GM23248 (cell line): ENCODE results near the gene TH. TPM values are rescaled to one million over a fixed set of nuclear protein-coding genes. Genes with fewer than 3 reads are reported as not detected.

ENCODE experiments used
- DNase-seq: peaks from one replicate; pipeline ENCODE4 v3.0.0-alpha.2; 2015
- H2AFZ ChIP-seq: fragments of 200-600 bp; sonication (generic); 2 replicates; pipeline ENCODE4 v1.6.1; 2016; ENCODE audit warnings: antibody characterized with exemption
- H3F3A ChIP-seq: fragments of 200-600 bp; sonication (generic); 2 replicates; pipeline ENCODE4 v1.6.1; 2016; ENCODE audit warnings: mild to moderate bottlenecking, antibody characterized with exemption, mixed run types; ENCODE audit not compliant: insufficient read depth
- H3K27ac ChIP-seq: fragments of 200-600 bp; sonication (generic); 2 replicates; pipeline ENCODE4 v1.5.1; 2016; ENCODE audit warnings: mild to moderate bottlenecking
- H3K27me3 ChIP-seq: fragments of 200-600 bp; sonication (generic); replicated peaks from 2 replicates; pipeline ENCODE4 v1.6.1; 2016; ENCODE audit warnings: mild to moderate bottlenecking; ENCODE audit not compliant: insufficient read depth
- H3K36me3 ChIP-seq: fragments of 200-600 bp; sonication (generic); 2 replicates; pipeline ENCODE4 v1.6.1; 2016; ENCODE audit warnings: low read depth, mild to moderate bottlenecking
- H3K4me1 ChIP-seq: fragments of 200-600 bp; sonication (generic); 2 replicates; pipeline ENCODE4 v1.6.1; 2016; ENCODE audit warnings: mild to moderate bottlenecking; ENCODE audit not compliant: insufficient read depth
- H3K4me2 ChIP-seq: fragments of 200-600 bp; sonication (generic); one replicate; pipeline ENCODE4 v1.6.1; 2016; ENCODE audit warnings: mild to moderate bottlenecking; ENCODE audit not compliant: unreplicated experiment
- H3K4me3 ChIP-seq: fragments of 200-600 bp; sonication (generic); 2 replicates; pipeline ENCODE4 v1.5.1; 2016; ENCODE audit warnings: mild to moderate bottlenecking
- H3K79me2 ChIP-seq: fragments of 200-600 bp; sonication (generic); 2 replicates; pipeline ENCODE4 v1.6.1; 2016; ENCODE audit warnings: mild to moderate bottlenecking; ENCODE audit not compliant: insufficient read depth
- H3K9ac ChIP-seq: fragments of 200-600 bp; sonication (generic); 2 replicates; pipeline ENCODE4 v1.6.1; 2016; ENCODE audit warnings: mild to moderate bottlenecking
- H3K9me2 ChIP-seq: fragments of 200-600 bp; sonication (generic); 2 replicates; pipeline ENCODE4 v1.6.1; 2016; ENCODE audit warnings: mixed run types, mild to moderate bottlenecking, moderate library complexity; ENCODE audit not compliant: insufficient read depth
- H3K9me3 ChIP-seq: fragments of 200-600 bp; sonication (generic); one replicate; pipeline ENCODE4 v1.6.1; 2017; ENCODE audit warnings: low read depth
- H4K20me1 ChIP-seq: fragments of 200-600 bp; sonication (generic); 2 replicates; pipeline ENCODE4 v1.6.0; 2016; ENCODE audit not compliant: insufficient read depth
- EZH2 ChIP-seq: fragments of 200-600 bp; sonication (generic); IDR thresholded peaks from 2 replicates; pipeline ENCODE4 v1.6.1; 2018; ENCODE audit warnings: antibody characterized with exemption, mild to moderate bottlenecking; ENCODE audit not compliant: insufficient read depth, poor library complexity, severe bottlenecking
- EZH2phosphoT487 ChIP-seq: fragments of 200-600 bp; sonication (generic); IDR thresholded peaks from 2 replicates; pipeline ENCODE4 v1.6.1; 2018; ENCODE audit warnings: antibody characterized with exemption, moderate library complexity, mild to moderate bottlenecking, low read depth; ENCODE audit not compliant: insufficient read depth
- WGBS, 2 experiments: methylation state at CpG; one replicate each; pipeline ENCODE4 v1.1.6; 2015 to 2017; ENCODE audit warnings: low lambda C conversion rate in 2 of 2, low coverage in 1 of 2; ENCODE audit errors: missing lambda C conversion rate in 2 of 2; 5-methylcytosine and 5-hydroxymethylcytosine counted together
- in situ Hi-C: fragments of 300-500 bp; cut with MboI; formaldehyde crosslinking; loops from 2 replicates; pipeline ENCODE4 v1.15.0; 2020
- polyA plus RNA-seq: library from polyadenylated mRNA; unstranded; fragments of >200 nt; fragmentation: Nextera tagmentation; extraction: Ambion mirVana; gene quantifications from 2 replicates; pipeline ENCODE4 v1.2.1, GENCODE V29; 2016
- total RNA-seq: library from RNA; depleted of rRNA; stranded (reverse); fragments of >200 nt; shearing (Covaris generic); gene quantifications from 2 replicates; pipeline ENCODE4 v1.2.3, GENCODE V29; 2014

The TH gene
- total and polyA plus RNA-seq, 2 experiments from 2014 or later = not detected

DNA sequence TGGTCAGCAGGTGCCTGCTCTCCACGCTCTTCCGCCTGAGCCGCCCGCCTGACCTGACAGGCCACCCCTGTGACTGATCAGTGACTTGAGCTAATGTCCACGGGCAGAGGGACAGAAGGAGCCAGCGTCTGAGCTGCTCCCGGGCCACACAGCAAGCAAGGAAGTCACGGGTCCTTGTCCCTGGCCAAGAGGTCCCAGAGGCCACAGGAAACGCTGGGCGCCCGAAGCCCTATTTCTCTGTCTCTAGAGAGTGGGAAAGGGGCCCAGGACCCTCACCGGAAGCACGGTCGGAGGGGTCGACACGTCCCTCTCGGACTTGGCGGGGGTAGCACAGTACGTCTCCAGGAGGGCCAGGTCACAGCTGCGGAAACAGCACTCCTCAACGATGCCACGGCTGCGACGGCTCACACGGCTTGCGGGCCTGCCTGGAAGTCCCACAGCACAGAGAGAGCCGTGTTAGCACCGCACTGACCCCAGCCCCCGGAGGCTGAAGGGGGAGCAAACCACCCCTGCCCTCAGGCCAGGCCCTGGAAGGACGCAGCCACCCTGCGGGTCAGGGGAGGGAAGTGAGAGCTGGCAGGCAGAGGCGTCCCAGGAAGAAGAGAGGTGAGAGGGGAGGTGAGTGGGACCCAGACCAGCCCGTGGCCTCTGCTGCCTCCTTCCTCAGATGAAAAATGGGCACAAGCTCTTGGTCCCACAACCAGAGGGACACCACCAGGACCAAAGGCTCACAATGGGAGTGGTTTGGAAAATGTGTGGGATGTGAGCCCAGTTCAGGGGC lies 38.2 kb downstream of the TH start:
- no peak for DNase-seq
- no peaks in the 10 kb centered on the region for H3K36me3 ChIP-seq
- H3K27ac ChIP-seq = no peak overlapping the region
- H3K9ac ChIP-seq = no peak overlapping the region
- H2AFZ ChIP-seq = no peak overlapping the region
- TF ChIP-seq EZH2 (peak; percentile 25), EZH2phosphoT487 (no peak)
- H3K4me3 ChIP-seq = no peak overlapping the region
- H3K79me2 ChIP-seq = no peaks in the 10 kb centered on the region
- H3K4me1 ChIP-seq = no peaks in the 10 kb centered on the region
- in situ Hi-C loops = no loop called here
- no peaks in the 10 kb centered on the region for H4K20me1 ChIP-seq
- H3F3A ChIP-seq = no peaks in the 10 kb centered on the region
- peaks cover 32% of the 10 kb centered on the region for H3K27me3 ChIP-seq
- H3K9me3 ChIP-seq = no peaks in the 10 kb centered on the region
- H3K9me2 ChIP-seq = no peaks in the 10 kb centered on the region
- WGBS, 2 experiments = 46 to 54% methylated on average over 29 of the region's 33 CpGs
- H3K4me2 ChIP-seq = no peak overlapping the region

DNA sequence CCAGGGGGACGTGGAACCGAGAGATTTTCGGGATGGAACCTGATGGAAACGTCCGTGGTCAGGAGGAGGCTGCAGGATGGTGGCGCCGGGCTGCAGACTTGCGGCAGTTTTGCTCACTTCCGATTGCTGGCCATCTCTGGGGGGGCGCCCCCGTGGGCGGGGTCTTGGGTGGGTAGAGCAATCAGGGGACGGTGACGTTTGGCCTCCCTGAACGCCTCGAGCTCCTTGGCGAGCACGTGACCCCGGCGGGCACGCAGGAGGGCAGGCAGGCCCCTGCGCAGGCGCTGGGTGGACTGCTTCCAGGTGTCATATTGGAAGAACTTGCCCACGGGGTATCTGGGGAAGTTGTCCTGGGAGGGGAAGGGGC lies 38.8 kb downstream of the TH start:
- Histone ChIP-seq H3K4me3 (no peak overlapping the region), H4K20me1 (no peaks in the 10 kb centered on the region)
- in situ Hi-C loops = no loop called here

DNA sequence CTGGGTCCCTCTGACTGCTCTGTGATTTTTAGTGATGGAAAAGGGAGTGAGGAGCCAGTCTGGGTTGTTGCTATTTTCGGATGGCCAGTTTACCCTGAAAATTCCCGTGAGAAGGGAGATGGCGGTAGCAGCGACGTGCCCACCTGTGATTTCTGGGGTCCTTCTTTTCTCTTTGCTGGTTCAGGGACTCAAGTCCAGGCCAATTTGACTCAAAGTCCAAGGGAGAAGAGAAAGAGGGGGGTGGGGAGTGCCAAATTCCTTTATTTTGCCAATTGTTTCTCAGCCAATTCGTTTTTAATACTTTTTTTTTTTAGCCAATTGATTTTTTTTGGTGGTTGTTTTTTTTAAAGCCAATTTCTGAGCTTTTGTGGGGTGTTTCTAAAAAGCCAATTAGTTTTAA lies 39.4 kb downstream of the TH start:
- Histone ChIP-seq H3K27ac (no peak overlapping the region), H3K9me3 (no peaks in the 10 kb centered on the region), H3K4me1 (no peaks in the 10 kb centered on the region), H3K4me2 (no peak overlapping the region), H3K79me2 (no peaks in the 10 kb centered on the region), H3F3A (no peaks in the 10 kb centered on the region), H2AFZ (no peak overlapping the region), H3K27me3 (peaks cover 22% of the 10 kb centered on the region), H3K9me2 (no peaks in the 10 kb centered on the region), H3K4me3 (no peak overlapping the region), H4K20me1 (no peaks in the 10 kb centered on the region), H3K36me3 (no peaks in the 10 kb centered on the region), H3K9ac (no peak overlapping the region)
- DNase-seq = no peak
- TF ChIP-seq EZH2phosphoT487 = no peak
- no peak for TF ChIP-seq EZH2
- WGBS, 2 experiments = 39 to 44% methylated on average over 6 of the region's 6 CpGs
- in situ Hi-C loops = no loop called here

More for the DNA sequence above, 38.8 kb downstream of the TH start:
- H3K27me3 ChIP-seq = peaks cover 28% of the 10 kb centered on the region
- no peaks in the 10 kb centered on the region for H3K79me2 ChIP-seq
- 34 to 36% methylated on average over 21 to 24 of the region's 24 CpGs for WGBS, 2 experiments
- H3K9me2 ChIP-seq = no peaks in the 10 kb centered on the region
- no peaks in the 10 kb centered on the region for H3F3A ChIP-seq
- no peak overlapping the region for H2AFZ ChIP-seq
- no peaks in the 10 kb centered on the region for H3K9me3 ChIP-seq
- DNase-seq = no peak
- no peak overlapping the region for H3K4me2 ChIP-seq
- no peak overlapping the region for H3K9ac ChIP-seq
- no peak for TF ChIP-seq EZH2phosphoT487
- TF ChIP-seq EZH2 = no peak
- H3K36me3 ChIP-seq = no peaks in the 10 kb centered on the region
- no peaks in the 10 kb centered on the region for H3K4me1 ChIP-seq
- no peak overlapping the region for H3K27ac ChIP-seq

DNA sequence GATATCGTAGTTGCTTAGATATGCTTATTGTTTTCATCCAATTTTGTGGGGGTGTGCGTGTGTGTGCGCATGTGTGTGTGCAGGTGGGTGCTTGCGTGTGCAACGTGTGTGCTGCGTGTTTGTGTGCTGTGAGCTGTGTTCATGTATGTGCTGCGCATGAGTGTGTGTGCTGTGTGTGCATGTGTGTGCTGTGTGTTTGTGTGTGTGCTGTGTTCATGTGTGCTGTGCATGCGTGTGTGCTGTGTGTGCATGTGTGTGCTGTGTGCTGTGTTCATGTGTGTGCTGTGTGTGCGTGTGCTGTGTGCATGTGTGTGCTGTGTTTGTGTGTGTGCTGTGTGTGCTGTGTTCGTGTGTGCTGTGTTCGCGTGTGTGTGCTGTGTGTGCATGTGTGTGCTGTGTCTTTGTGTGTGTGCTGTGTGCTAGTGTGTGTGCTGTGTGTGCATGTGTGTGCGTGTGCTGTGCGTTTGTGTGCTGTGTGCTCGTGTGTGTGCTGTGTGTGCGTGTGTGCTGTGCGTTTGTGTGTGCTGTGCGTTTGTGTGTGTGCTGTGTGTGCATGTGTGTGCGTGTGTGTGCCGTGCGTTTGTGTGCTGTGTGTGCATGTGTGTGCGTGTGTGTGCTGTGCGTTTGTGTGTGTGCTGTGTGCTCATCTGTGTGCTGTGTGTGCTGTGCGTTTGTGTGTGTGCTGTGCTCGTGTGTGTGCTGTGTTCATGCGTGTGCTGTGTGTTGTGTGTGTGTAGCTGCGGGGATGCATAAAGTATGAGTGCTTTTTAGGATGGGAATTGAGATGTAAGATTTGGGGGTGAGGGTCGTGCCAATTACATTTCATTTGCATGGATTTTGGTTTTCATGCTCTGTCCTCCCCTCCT lies 40.0 kb downstream of the TH start:
- H2AFZ ChIP-seq = no peak overlapping the region
- no peaks in the 10 kb centered on the region for H3F3A ChIP-seq
- H3K36me3 ChIP-seq = no peaks in the 10 kb centered on the region
- no peaks in the 10 kb centered on the region for H3K9me2 ChIP-seq
- DNase-seq = no peak
- no peak overlapping the region for H3K27ac ChIP-seq
- H4K20me1 ChIP-seq = no peaks in the 10 kb centered on the region
- H3K9me3 ChIP-seq = no peaks in the 10 kb centered on the region
- no peak overlapping the region for H3K9ac ChIP-seq
- in situ Hi-C loops = no loop called here
- no peak for TF ChIP-seq EZH2phosphoT487
- TF ChIP-seq EZH2 = no peak
- H3K4me3 ChIP-seq = no peak overlapping the region
- H3K4me2 ChIP-seq = no peak overlapping the region
- H3K79me2 ChIP-seq = no peaks in the 10 kb centered on the region
- H3K27me3 ChIP-seq = peaks cover 16% of the 10 kb centered on the region
- H3K4me1 ChIP-seq = no peaks in the 10 kb centered on the region
- WGBS, 2 experiments = 76 to 78% methylated on average over 27 to 28 of the region's 28 CpGs
